ENCODE data around the gene ABCG5.

- no peak for TF ChIP-seq CTCF (conservative IDR thresholded peaks at IDR 0.05; ENCODE audit: low read depth, low read length)
- no peak for TF ChIP-seq SMC3 (IDR thresholded peaks at IDR 0.05; ENCODE audit: low read depth, low read length)
Observed at GRCh38 chr2:43796206-43796605, 42.4 kb downstream of the ABCG5 start.

Measured in IMR-90 (cell line).